ENCODE results near the gene ANKHD1.

DNA sequence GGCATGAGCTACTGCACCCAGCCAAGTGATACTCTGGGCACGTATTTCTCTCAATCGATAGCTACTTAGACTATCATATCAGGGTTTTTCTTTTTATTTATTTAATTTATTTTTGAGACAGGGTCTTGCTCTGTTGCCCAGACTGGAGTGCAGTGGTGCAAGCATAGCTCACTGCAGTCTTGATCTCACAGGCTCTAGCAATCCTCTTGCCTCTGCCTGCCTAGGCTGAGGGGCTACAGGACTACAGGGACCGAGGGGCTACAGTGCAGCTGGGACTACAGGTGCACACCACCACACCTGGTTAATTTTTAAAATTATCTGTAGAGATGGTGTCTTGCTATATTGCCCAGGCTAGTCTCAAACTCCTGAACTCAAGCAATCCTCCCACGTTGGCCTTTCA lies 20.3 kb upstream of the ANKHD1 start:
- TF ChIP-seq, protein P1, sequence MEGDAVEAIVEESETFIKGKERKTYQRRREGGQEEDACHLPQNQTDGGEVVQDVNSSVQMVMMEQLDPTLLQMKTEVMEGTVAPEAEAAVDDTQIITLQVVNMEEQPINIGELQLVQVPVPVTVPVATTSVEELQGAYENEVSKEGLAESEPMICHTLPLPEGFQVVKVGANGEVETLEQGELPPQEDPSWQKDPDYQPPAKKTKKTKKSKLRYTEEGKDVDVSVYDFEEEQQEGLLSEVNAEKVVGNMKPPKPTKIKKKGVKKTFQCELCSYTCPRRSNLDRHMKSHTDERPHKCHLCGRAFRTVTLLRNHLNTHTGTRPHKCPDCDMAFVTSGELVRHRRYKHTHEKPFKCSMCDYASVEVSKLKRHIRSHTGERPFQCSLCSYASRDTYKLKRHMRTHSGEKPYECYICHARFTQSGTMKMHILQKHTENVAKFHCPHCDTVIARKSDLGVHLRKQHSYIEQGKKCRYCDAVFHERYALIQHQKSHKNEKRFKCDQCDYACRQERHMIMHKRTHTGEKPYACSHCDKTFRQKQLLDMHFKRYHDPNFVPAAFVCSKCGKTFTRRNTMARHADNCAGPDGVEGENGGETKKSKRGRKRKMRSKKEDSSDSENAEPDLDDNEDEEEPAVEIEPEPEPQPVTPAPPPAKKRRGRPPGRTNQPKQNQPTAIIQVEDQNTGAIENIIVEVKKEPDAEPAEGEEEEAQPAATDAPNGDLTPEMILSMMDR (IDR thresholded peaks at IDR 0.05; ENCODE audit: low read depth, low read length), result no peak
- no peak for TF ChIP-seq EZH2phosphoT487 (IDR thresholded peaks at IDR 0.05; ENCODE audit: low read depth)
